ENCODE results near the gene CDH23.

Gene CDH23

GRCh38 chr10:71667387-71667752, 270.6 kb downstream of the CDH23 start:
- peak overlapping the region; percentile 45 for H3K27ac Mint-ChIP-seq
- peaks cover 51% of the 10 kb centered on the region for H3K4me1 Mint-ChIP-seq (ENCODE audit: low read depth)
- no peak overlapping the region for H3K4me3 Mint-ChIP-seq
- H3K9me3 Mint-ChIP-seq: no peaks in the 10 kb centered on the region
- intact Hi-C loops (cut with micrococcal nuclease): no loop called here
- H3K36me3 Mint-ChIP-seq (ENCODE audit: low read depth): no peaks in the 10 kb centered on the region
- peaks cover 24% of the 10 kb centered on the region for H3K27me3 Mint-ChIP-seq

DNA sequence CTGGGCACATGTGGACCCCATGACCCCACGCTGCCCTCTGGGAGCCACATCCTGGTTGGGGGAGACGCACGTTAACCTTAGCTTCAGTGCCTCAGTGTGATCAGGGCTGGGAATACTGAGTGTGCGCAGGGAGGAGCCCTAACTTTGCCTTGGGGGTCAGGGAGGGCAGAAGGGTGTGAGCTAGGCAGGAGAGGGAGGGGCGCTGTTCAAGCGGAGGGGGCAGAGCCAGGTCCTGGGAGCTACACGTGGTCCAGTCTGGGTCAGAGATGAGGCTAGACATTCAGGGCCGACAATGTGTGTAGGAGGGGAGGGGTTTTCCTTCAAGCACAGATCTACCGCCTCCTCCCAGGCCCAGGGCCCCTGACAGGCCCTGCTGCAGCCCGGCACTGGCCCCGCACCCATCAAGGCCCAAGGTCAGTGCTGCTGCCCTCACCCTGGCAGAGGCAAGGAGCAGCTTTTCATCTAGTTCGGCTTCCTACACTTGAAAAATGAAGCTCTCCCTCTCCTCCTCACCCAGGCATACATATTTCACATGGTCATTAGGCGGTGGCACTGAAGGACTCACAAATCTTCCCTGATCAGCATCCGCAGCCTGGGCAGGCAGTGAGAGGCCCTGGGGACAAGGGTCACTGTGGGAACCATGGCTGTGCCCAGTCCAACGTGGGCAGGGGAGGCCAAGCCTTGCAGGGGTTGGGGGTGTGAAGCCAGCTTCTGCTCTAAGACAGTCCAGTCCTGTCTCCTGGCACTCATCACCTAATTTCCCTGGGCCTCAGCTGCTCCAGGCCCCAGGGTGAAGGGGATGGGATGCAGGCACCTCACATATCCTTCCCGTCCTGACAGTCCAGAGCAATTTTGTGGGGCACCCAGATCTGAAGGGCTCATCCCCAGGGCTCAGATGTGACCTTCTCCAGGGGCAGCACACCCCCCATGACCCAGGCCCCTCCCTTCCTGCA, 275.6 kb downstream of the CDH23 start:
- H3K4me3 Mint-ChIP-seq: no peak overlapping the region
- intact Hi-C loops (cut with micrococcal nuclease): no loop called here
- no peaks in the 10 kb centered on the region for H3K9me3 Mint-ChIP-seq
- H3K4me1 Mint-ChIP-seq (ENCODE audit: low read depth): peaks cover 28% of the 10 kb centered on the region
- peaks cover 10% of the 10 kb centered on the region for H3K27me3 Mint-ChIP-seq
- H3K27ac Mint-ChIP-seq: peak overlapping the region; percentile 51
- H3K36me3 Mint-ChIP-seq (ENCODE audit: low read depth): no peaks in the 10 kb centered on the region

- Mint-ChIP-seq H3K4me3 (no peak overlapping the region), H3K27me3 (peaks cover 8% of the 10 kb centered on the region), H3K36me3 (ENCODE audit: low read depth) (no peaks in the 10 kb centered on the region), H3K4me1 (ENCODE audit: low read depth) (peaks cover 38% of the 10 kb centered on the region), H3K9me3 (no peaks in the 10 kb centered on the region), H3K27ac (no peak overlapping the region)
- intact Hi-C loops (cut with micrococcal nuclease): no loop called here
Observed at GRCh38 chr10:71675295-71675970, 278.7 kb downstream of the CDH23 start.

GRCh38 chr10:71677261-71677660, 280.5 kb downstream of the CDH23 start:
- H3K27ac Mint-ChIP-seq: peak overlapping the region; percentile 56
- no peak overlapping the region for H3K4me3 Mint-ChIP-seq
- intact Hi-C loops (cut with micrococcal nuclease): no loop called here
- peaks cover 10% of the 10 kb centered on the region for H3K27me3 Mint-ChIP-seq
- no peaks in the 10 kb centered on the region for H3K9me3 Mint-ChIP-seq
- H3K4me1 Mint-ChIP-seq (ENCODE audit: low read depth): peaks cover 36% of the 10 kb centered on the region
- H3K36me3 Mint-ChIP-seq (ENCODE audit: low read depth): no peaks in the 10 kb centered on the region

- Mint-ChIP-seq H3K4me1 (ENCODE audit: low read depth) (peaks cover 37% of the 10 kb centered on the region), H3K36me3 (ENCODE audit: low read depth) (no peaks in the 10 kb centered on the region), H3K9me3 (no peaks in the 10 kb centered on the region), H3K27ac (peak overlapping the region; percentile 56), H3K4me3 (no peak overlapping the region), H3K27me3 (peaks cover 15% of the 10 kb centered on the region)
- intact Hi-C loops (cut with micrococcal nuclease): no loop called here
Observed at GRCh38 chr10:71678057-71678805, 281.5 kb downstream of the CDH23 start.

- Mint-ChIP-seq H3K36me3 (ENCODE audit: low read depth) (no peaks in the 10 kb centered on the region), H3K4me1 (ENCODE audit: low read depth) (peaks cover 45% of the 10 kb centered on the region), H3K27ac (no peak overlapping the region), H3K27me3 (peaks cover 18% of the 10 kb centered on the region), H3K4me3 (no peak overlapping the region), H3K9me3 (no peaks in the 10 kb centered on the region)
- intact Hi-C loops (cut with micrococcal nuclease): no loop called here
Observed at GRCh38 chr10:71679425-71679824, 282.7 kb downstream of the CDH23 start.

- intact Hi-C loops (cut with micrococcal nuclease): no loop called here
- Mint-ChIP-seq H3K27me3 (peaks cover 29% of the 10 kb centered on the region), H3K9me3 (no peaks in the 10 kb centered on the region), H3K4me3 (no peak overlapping the region), H3K27ac (no peak overlapping the region), H3K36me3 (ENCODE audit: low read depth) (no peaks in the 10 kb centered on the region), H3K4me1 (ENCODE audit: low read depth) (peaks cover 51% of the 10 kb centered on the region)
Observed at GRCh38 chr10:71681977-71682376, 285.3 kb downstream of the CDH23 start.

DNA sequence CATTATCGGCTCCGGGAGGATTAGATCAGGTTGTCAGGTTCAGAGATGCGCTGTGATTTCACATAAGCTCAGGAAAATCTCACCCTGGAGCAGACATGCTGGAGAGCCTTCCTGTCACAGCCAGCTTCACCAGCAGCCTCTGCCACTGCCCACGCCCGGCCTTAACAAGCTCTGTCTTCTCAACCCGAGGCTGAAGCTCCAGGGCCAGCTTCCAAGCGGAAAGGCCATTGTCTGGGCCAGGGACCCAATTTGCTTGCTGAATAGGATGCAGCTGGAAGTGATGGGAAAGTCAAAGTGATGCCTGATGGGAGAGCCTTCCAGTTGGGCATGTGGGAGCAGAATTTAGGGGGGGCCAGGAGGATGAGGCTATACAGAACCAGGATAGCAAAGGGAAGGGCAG, 286.6 kb downstream of the CDH23 start:
- Mint-ChIP-seq H3K4me3 (no peak overlapping the region), H3K9me3 (peaks cover 6% of the 10 kb centered on the region), H3K27me3 (peaks cover 28% of the 10 kb centered on the region), H3K4me1 (ENCODE audit: low read depth) (peaks cover 42% of the 10 kb centered on the region), H3K36me3 (ENCODE audit: low read depth) (peaks cover 5% of the 10 kb centered on the region), H3K27ac (no peak overlapping the region)
- intact Hi-C loops (cut with micrococcal nuclease): no loop called here

DNA sequence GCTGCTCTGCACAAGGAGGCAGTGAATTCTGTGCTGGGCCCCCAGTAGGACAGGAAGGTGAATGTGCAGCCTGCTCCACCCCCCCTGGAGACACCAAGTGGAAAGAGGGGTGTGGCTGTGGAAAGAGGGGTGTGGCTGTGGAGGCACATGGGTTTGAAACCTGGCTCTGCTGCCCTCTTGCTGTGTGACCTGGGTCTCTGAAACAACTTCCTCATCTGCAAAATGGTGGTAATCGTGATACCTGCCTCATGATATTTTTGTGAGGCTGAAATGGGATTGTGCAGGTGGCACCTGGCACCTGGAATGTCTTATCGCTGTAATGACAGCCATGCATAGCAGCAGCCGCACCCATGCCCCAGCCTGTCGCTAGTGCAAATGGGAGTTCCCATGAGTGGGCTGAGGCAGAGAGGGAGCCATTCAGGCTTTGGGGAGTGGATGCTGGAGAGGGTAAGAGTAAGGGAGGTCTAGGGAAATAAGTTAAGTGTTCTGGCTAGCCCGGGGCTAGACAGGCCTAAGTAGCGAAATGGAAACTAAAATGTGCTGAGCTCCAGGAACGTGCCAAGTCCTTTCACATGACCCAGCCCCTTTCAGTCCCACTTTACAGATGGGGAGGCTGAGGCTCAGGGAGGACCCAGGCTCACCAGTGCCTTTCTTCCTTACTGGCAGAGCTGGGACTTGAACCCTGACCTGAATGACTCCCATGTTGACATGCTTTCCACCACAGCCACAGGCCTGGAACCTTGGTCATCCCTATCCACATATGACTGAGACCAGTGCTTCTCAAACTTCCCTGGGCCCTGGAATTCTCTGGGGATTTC, 287.8 kb downstream of the CDH23 start:
- H3K27ac Mint-ChIP-seq: no peak overlapping the region
- intact Hi-C loops (cut with micrococcal nuclease): no loop called here

GRCh38 chr10:71685554-71686232, 289.0 kb downstream of the CDH23 start:
- Mint-ChIP-seq H3K27me3 (peaks cover 25% of the 10 kb centered on the region), H3K9me3 (peaks cover 9% of the 10 kb centered on the region), H3K36me3 (ENCODE audit: low read depth) (peaks cover 7% of the 10 kb centered on the region), H3K4me3 (no peak overlapping the region), H3K4me1 (ENCODE audit: low read depth) (peaks cover 44% of the 10 kb centered on the region), H3K27ac (no peak overlapping the region)
- intact Hi-C loops (cut with micrococcal nuclease): no loop called here

More for the DNA sequence above, 287.8 kb downstream of the CDH23 start:
- H3K4me1 Mint-ChIP-seq (ENCODE audit: low read depth): peaks cover 40% of the 10 kb centered on the region
- H3K4me3 Mint-ChIP-seq: no peak overlapping the region
- peaks cover 28% of the 10 kb centered on the region for H3K27me3 Mint-ChIP-seq
- peaks cover 7% of the 10 kb centered on the region for H3K36me3 Mint-ChIP-seq (ENCODE audit: low read depth)
- H3K9me3 Mint-ChIP-seq: peaks cover 9% of the 10 kb centered on the region

GRCh38 chr10:71687077-71687476, 290.4 kb downstream of the CDH23 start:
- intact Hi-C loops (cut with micrococcal nuclease): no loop called here
- Mint-ChIP-seq H3K9me3 (peaks cover 9% of the 10 kb centered on the region), H3K36me3 (ENCODE audit: low read depth) (peaks cover 7% of the 10 kb centered on the region), H3K4me1 (ENCODE audit: low read depth) (peaks cover 48% of the 10 kb centered on the region), H3K27me3 (peaks cover 23% of the 10 kb centered on the region), H3K27ac (no peak overlapping the region), H3K4me3 (no peak overlapping the region)

- Mint-ChIP-seq H3K9me3 (peaks cover 9% of the 10 kb centered on the region), H3K4me3 (no peak overlapping the region), H3K27me3 (peaks cover 23% of the 10 kb centered on the region), H3K36me3 (ENCODE audit: low read depth) (peaks cover 7% of the 10 kb centered on the region), H3K4me1 (ENCODE audit: low read depth) (peaks cover 51% of the 10 kb centered on the region), H3K27ac (no peak overlapping the region)
- intact Hi-C loops (cut with micrococcal nuclease): no loop called here
Observed at GRCh38 chr10:71687480-71687879, 290.8 kb downstream of the CDH23 start.

GRCh38 chr10:71688256-71688655, 291.5 kb downstream of the CDH23 start:
- Mint-ChIP-seq H3K27me3 (peaks cover 16% of the 10 kb centered on the region), H3K4me3 (no peak overlapping the region), H3K36me3 (ENCODE audit: low read depth) (peaks cover 7% of the 10 kb centered on the region), H3K27ac (peak overlapping the region; percentile 51), H3K4me1 (ENCODE audit: low read depth) (peaks cover 49% of the 10 kb centered on the region), H3K9me3 (peaks cover 9% of the 10 kb centered on the region)
- intact Hi-C loops (cut with micrococcal nuclease): no loop called here

Measured in dendritic cell treated with granulocyte-macrophage colony-stimulating factor and Interleukin-4, amounts not matched to agents 40 ng/mL and 50 ng/mL, for 4 days (primary cell).